GM21360 (cell line): Measurements from ENCODE around the gene MYO3B.
"Not testable (repeated sequence)": the region's sequence is repeated elsewhere in the genome, so short reads cannot be mapped to it uniquely, and the experiment has no call there.

Source experiments
- ATAC-seq: cut with Tn5 transposase; IDR thresholded peaks from one replicate; pipeline ENCODE4 v1.9.1; 2021; ENCODE audit warnings: mild to moderate bottlenecking, moderate library complexity; ENCODE audit not compliant: unreplicated experiment

The MYO3B gene

GRCh38 chr2:170336408-170336807, 158.5 kb downstream of the MYO3B start:
- no peak for ATAC-seq

- ATAC-seq = no peak
Observed at GRCh38 chr2:170336916-170337315, 159.0 kb downstream of the MYO3B start.

GRCh38 chr2:170339322-170339721, 161.4 kb downstream of the MYO3B start:
- ATAC-seq = no peak

GRCh38 chr2:170339750-170340692, 162.1 kb downstream of the MYO3B start:
- ATAC-seq = no peak

GRCh38 chr2:170340693-170341068, 162.7 kb downstream of the MYO3B start:
- ATAC-seq = no peak

GRCh38 chr2:170341684-170342623, 164.0 kb downstream of the MYO3B start:
- ATAC-seq = no peak

GRCh38 chr2:170344663-170345346, 166.9 kb downstream of the MYO3B start:
- ATAC-seq = no peak

- ATAC-seq = no peak
Observed at GRCh38 chr2:170345607-170346006, 167.7 kb downstream of the MYO3B start.

- not testable (repeated sequence) for ATAC-seq
Observed at GRCh38 chr2:170349269-170349668, 171.3 kb downstream of the MYO3B start.

GRCh38 chr2:170350929-170351826, 173.2 kb downstream of the MYO3B start:
- ATAC-seq = no peak

GRCh38 chr2:170353723-170354122, 175.8 kb downstream of the MYO3B start:
- ATAC-seq = no peak

GRCh38 chr2:170354388-170354787, 176.4 kb downstream of the MYO3B start:
- ATAC-seq = no peak

- ATAC-seq = no peak
Observed at GRCh38 chr2:170354855-170355780, 177.2 kb downstream of the MYO3B start.

GRCh38 chr2:170359466-170359865, 181.5 kb downstream of the MYO3B start:
- ATAC-seq = no peak

- ATAC-seq = no peak
Observed at GRCh38 chr2:170360546-170361089, 182.7 kb downstream of the MYO3B start.

- peak; percentile 64 for ATAC-seq
Observed at GRCh38 chr2:170361090-170361936, 183.4 kb downstream of the MYO3B start.

- no peak for ATAC-seq
Observed at GRCh38 chr2:170362313-170362870, 184.4 kb downstream of the MYO3B start.
